Skeletal muscle satellite cell (primary cell): ENCODE measurements around the gene WDR11. TPM values are rescaled to one million over a fixed set of nuclear protein-coding genes. Genes with fewer than 3 reads are reported as not detected.

ENCODE experiments used
- H3K27me3 ChIP-seq: 2 replicates; pipeline ENCODE4 v1.7.0; 2013; ENCODE audit warnings: low read length; ENCODE audit not compliant: control insufficient read depth, insufficient read depth
- H3K36me3 ChIP-seq: 2 replicates; pipeline ENCODE4 v1.7.0; 2013; ENCODE audit warnings: mild to moderate bottlenecking, control low read depth, low read length; ENCODE audit not compliant: insufficient read depth
- H3K4me1 ChIP-seq: 2 replicates; pipeline ENCODE4 v1.7.0; 2013; ENCODE audit warnings: low read length; ENCODE audit not compliant: control insufficient read depth, insufficient read depth
- H3K4me2 ChIP-seq: 2 replicates; pipeline ENCODE4 v1.7.0; 2013; ENCODE audit warnings: mild to moderate bottlenecking, low read length
- H3K4me3 ChIP-seq: 2 replicates; pipeline ENCODE4 v1.7.0; 2013; ENCODE audit warnings: low read length
- H3K9ac ChIP-seq: 2 replicates; pipeline ENCODE4 v1.7.0; 2013; ENCODE audit warnings: mild to moderate bottlenecking, low read depth, low read length, moderate library complexity
- H3K9me3 ChIP-seq: replicated peaks from 2 replicates; pipeline ENCODE4 v1.7.0; 2013; ENCODE audit warnings: mild to moderate bottlenecking, control low read depth, low read length
- total RNA-seq: library from RNA; depleted of rRNA; stranded (reverse); fragments of >200 nt; gene quantifications from 2 replicates; pipeline ENCODE4 v1.2.3, GENCODE V29; 2012; rRNA removed

The WDR11 gene
- 45.9 and 53.7 TPM in 2 replicates for total RNA-seq

GRCh38 chr10:120850911-120851865 lies at the start of gene WDR11:
Gene WDR11, plus strand, starts transcription at chr10:120851362. Its CDS starts 59 bp downstream, at chr10:120851421.
- peak within 1 kb of the TSS; percentile 92 for H3K4me2 ChIP-seq
- no peaks in the 10 kb centered on the region for H3K9me3 ChIP-seq
- H3K4me3 ChIP-seq, result peak within 1 kb of the TSS; percentile 94
- H3K36me3 ChIP-seq, result peaks cover 3% of the 10 kb centered on the region
- peaks cover 17% of the 10 kb centered on the region for H3K4me1 ChIP-seq
- peak within 1 kb of the TSS; percentile 93 for H3K9ac ChIP-seq
- no peaks in the 10 kb centered on the region for H3K27me3 ChIP-seq

- H3K27me3 ChIP-seq, result no peaks in the 10 kb centered on the region
- H3K4me1 ChIP-seq, result no peaks in the 10 kb centered on the region
- H3K9me3 ChIP-seq, result no peaks in the 10 kb centered on the region
- no peak overlapping the region for H3K9ac ChIP-seq
- H3K4me2 ChIP-seq, result no peak overlapping the region
- H3K36me3 ChIP-seq, result no peaks in the 10 kb centered on the region
- H3K4me3 ChIP-seq, result no peak overlapping the region
Measured at GRCh38 chr10:120802935-120803334, 48.2 kb upstream of the WDR11 start.

- Histone ChIP-seq H3K9ac (no peak overlapping the region), H3K4me1 (no peaks in the 10 kb centered on the region)
Measured at GRCh38 chr10:120803972-120804371, 47.2 kb upstream of the WDR11 start.

GRCh38 chr10:120805014-120805812 lies 45.9 kb upstream of the WDR11 start:
- Histone ChIP-seq H3K4me3 (no peak overlapping the region), H3K36me3 (no peaks in the 10 kb centered on the region), H3K9me3 (no peaks in the 10 kb centered on the region), H3K4me2 (no peak overlapping the region), H3K9ac (no peak overlapping the region), H3K27me3 (no peaks in the 10 kb centered on the region), H3K4me1 (no peaks in the 10 kb centered on the region)

More at GRCh38 chr10:120803972-120804371, 47.2 kb upstream of the WDR11 start:
- no peaks in the 10 kb centered on the region for H3K36me3 ChIP-seq
- H3K27me3 ChIP-seq, result no peaks in the 10 kb centered on the region
- no peaks in the 10 kb centered on the region for H3K9me3 ChIP-seq
- H3K4me3 ChIP-seq, result no peak overlapping the region
- H3K4me2 ChIP-seq, result no peak overlapping the region

- Histone ChIP-seq H3K27me3 (no peaks in the 10 kb centered on the region), H3K36me3 (no peaks in the 10 kb centered on the region), H3K9me3 (no peaks in the 10 kb centered on the region), H3K9ac (no peak overlapping the region), H3K4me3 (no peak overlapping the region), H3K4me1 (no peaks in the 10 kb centered on the region), H3K4me2 (no peak overlapping the region)
Measured at GRCh38 chr10:120806081-120806480, 45.1 kb upstream of the WDR11 start.

- H3K9me3 ChIP-seq, result no peaks in the 10 kb centered on the region
- H3K9ac ChIP-seq, result no peak overlapping the region
- no peak overlapping the region for H3K4me2 ChIP-seq
- no peak overlapping the region for H3K4me3 ChIP-seq
- no peaks in the 10 kb centered on the region for H3K4me1 ChIP-seq
- H3K36me3 ChIP-seq, result no peaks in the 10 kb centered on the region
- peaks cover 3% of the 10 kb centered on the region for H3K27me3 ChIP-seq
Measured at GRCh38 chr10:120810298-120810697, 40.9 kb upstream of the WDR11 start.

GRCh38 chr10:120813085-120813484 lies 38.1 kb upstream of the WDR11 start:
- Histone ChIP-seq H3K27me3 (peaks cover 3% of the 10 kb centered on the region), H3K4me1 (no peaks in the 10 kb centered on the region), H3K36me3 (no peaks in the 10 kb centered on the region), H3K9me3 (no peaks in the 10 kb centered on the region), H3K9ac (no peak overlapping the region), H3K4me2 (no peak overlapping the region), H3K4me3 (no peak overlapping the region)

- H3K27me3 ChIP-seq, result peaks cover 3% of the 10 kb centered on the region
- H3K4me2 ChIP-seq, result no peak overlapping the region
- no peak overlapping the region for H3K4me3 ChIP-seq
- no peaks in the 10 kb centered on the region for H3K4me1 ChIP-seq
- H3K9ac ChIP-seq, result no peak overlapping the region
- H3K9me3 ChIP-seq, result no peaks in the 10 kb centered on the region
- no peaks in the 10 kb centered on the region for H3K36me3 ChIP-seq
Measured at GRCh38 chr10:120818301-120818700, 32.9 kb upstream of the WDR11 start.

- Histone ChIP-seq H3K4me1 (no peaks in the 10 kb centered on the region), H3K9me3 (no peaks in the 10 kb centered on the region), H3K27me3 (no peaks in the 10 kb centered on the region), H3K36me3 (no peaks in the 10 kb centered on the region), H3K4me3 (no peak overlapping the region), H3K4me2 (no peak overlapping the region), H3K9ac (no peak overlapping the region)
Measured at GRCh38 chr10:120819366-120819765, 31.8 kb upstream of the WDR11 start.

- H3K9me3 ChIP-seq, result no peaks in the 10 kb centered on the region
- no peak overlapping the region for H3K4me3 ChIP-seq
- no peak overlapping the region for H3K4me2 ChIP-seq
- H3K9ac ChIP-seq, result no peak overlapping the region
- no peaks in the 10 kb centered on the region for H3K36me3 ChIP-seq
- H3K4me1 ChIP-seq, result no peaks in the 10 kb centered on the region
- H3K27me3 ChIP-seq, result no peaks in the 10 kb centered on the region
Measured at GRCh38 chr10:120823266-120823665, 27.9 kb upstream of the WDR11 start.

GRCh38 chr10:120824881-120825309 lies 26.3 kb upstream of the WDR11 start:
- no peaks in the 10 kb centered on the region for H3K27me3 ChIP-seq
- no peaks in the 10 kb centered on the region for H3K4me1 ChIP-seq
- H3K36me3 ChIP-seq, result no peaks in the 10 kb centered on the region
- H3K9me3 ChIP-seq, result no peaks in the 10 kb centered on the region
- no peak overlapping the region for H3K4me2 ChIP-seq
- no peak overlapping the region for H3K4me3 ChIP-seq
- no peak overlapping the region for H3K9ac ChIP-seq
